Endothelial cell of umbilical vein (primary cell): ENCODE results near the gene ARL10.

ENCODE experiments used
- CTCF ChIP-seq, 2 donors: IDR thresholded peaks; 1 replicate in 1 of 2; 2 replicates in 1 of 2; pipeline ENCODE4 v1.5.1; 2011; ENCODE audit warnings: low read length in 2 of 2, mild to moderate bottlenecking in 2 of 2, moderate library complexity in 2 of 2, control low read depth in 1 of 2, inconsistent platforms in 1 of 2, low read depth in 1 of 2; ENCODE audit not compliant: insufficient read depth in 1 of 2; ENCODE audit errors: extremely low read depth in 1 of 2
- EZH2 ChIP-seq: IDR thresholded peaks from 2 replicates; pipeline ENCODE4 v1.6.1; 2012; ENCODE audit warnings: borderline replicate concordance, low read depth, mild to moderate bottlenecking, moderate library complexity, low read length, inconsistent platforms; ENCODE audit not compliant: severe bottlenecking
- MYC ChIP-seq: IDR thresholded peaks from one replicate; pipeline ENCODE4 v1.6.1; 2011; ENCODE audit warnings: mild to moderate bottlenecking, low read depth, low read length
- POLR2A ChIP-seq: IDR thresholded peaks from 2 replicates; pipeline ENCODE4 v1.6.1; 2012; ENCODE audit warnings: low read depth, mild to moderate bottlenecking, control low read depth, low read length
- POLR2AphosphoS5 ChIP-seq: IDR thresholded peaks from 2 replicates; pipeline ENCODE4 v1.6.1; 2012; ENCODE audit warnings: low read depth, mild to moderate bottlenecking, control low read depth, low read length, moderate library complexity; ENCODE audit not compliant: insufficient read depth

- TF ChIP-seq CTCF (IDR thresholded peaks at IDR 0.05; ENCODE audit: extremely low read depth in 1 of 2, insufficient read depth in 1 of 2, low read depth in 1 of 2, low read length in 2 of 2) (no peak), POLR2AphosphoS5 (no peak), POLR2A (no peak), EZH2 (no peak), MYC (no peak)
These were observed 23.2 kb upstream of the ARL10 start for GRCh38 chr5:176342158-176342483.
